K562 (cell line): Measurements from ENCODE around the gene LCP2. TPM values are rescaled to one million over a fixed set of nuclear protein-coding genes. Genes with fewer than 3 reads are reported as not detected.

ENCODE experiments used
- ADNP ChIP-seq: fragments of 200-800 bp; sonication (Bioruptor generic); IDR thresholded peaks from 2 replicates; pipeline ENCODE4 v1.6.1; 2016; ENCODE audit warnings: missing genetic modification characterization, missing compliant biosample characterization
- ARID1B ChIP-seq: fragments of 450-650 bp; IDR thresholded peaks from 2 replicates; pipeline ENCODE4 v1.6.1; 2016; ENCODE audit warnings: antibody characterized with exemption, mild to moderate bottlenecking, inconsistent platforms
- CREB5 ChIP-seq: fragments of 250-450 bp; sonication (Bioruptor Pico); IDR thresholded peaks from 2 replicates; pipeline ENCODE4 v1.5.0; 2020; ENCODE audit warnings: mild to moderate bottlenecking
- KAT8 ChIP-seq: fragments of 450-650 bp; IDR thresholded peaks from 2 replicates; pipeline ENCODE4 v1.6.1; 2016; ENCODE audit warnings: low read depth, mild to moderate bottlenecking
- KDM1A ChIP-seq, 2 experiments: fragments of 450-650 bp; IDR thresholded peaks; 2 replicates each; pipeline ENCODE4 v1.6.1; 2016; ENCODE audit warnings: mild to moderate bottlenecking in 2 of 2
- KLF16 ChIP-seq: IDR thresholded peaks from 2 replicates; pipeline ENCODE4 v1.6.1; 2016; ENCODE audit warnings: antibody characterized with exemption
- NR3C1 ChIP-seq: sonication (generic); formaldehyde crosslinking; IDR thresholded peaks from 2 replicates; pipeline ENCODE4 v1.8.1; 2022; ENCODE audit warnings: missing genetic modification reagents
- RB1 ChIP-seq: fragments of 450-650 bp; IDR thresholded peaks from 2 replicates; pipeline ENCODE4 v1.6.1; 2017; ENCODE audit warnings: low read depth, mild to moderate bottlenecking
- RNF219 ChIP-seq: fragments of 250-450 bp; sonication (Bioruptor Pico); IDR thresholded peaks from 2 replicates; pipeline ENCODE4 v1.5.0; 2022; ENCODE audit warnings: mild to moderate bottlenecking
- SMARCC2 ChIP-seq: fragments of 450-650 bp; IDR thresholded peaks from 2 replicates; pipeline ENCODE4 v1.6.1; 2017; ENCODE audit warnings: antibody characterized with exemption, moderate library complexity, mild to moderate bottlenecking, low read depth
- TEAD1 ChIP-seq, 2 experiments: fragments of 450-650 bp in 1 of 2; sonication (generic) in 1 of 2; formaldehyde crosslinking; IDR thresholded peaks; 2 replicates each; pipeline versions ENCODE4 v1.4.0 to v1.8.0; 2020 to 2022; ENCODE audit warnings: mild to moderate bottlenecking in 2 of 2, missing genetic modification reagents in 1 of 2
- XRCC4 ChIP-seq: IDR thresholded peaks from one replicate; pipeline ENCODE4 v1.6.1; 2011; ENCODE audit not compliant: insufficient read depth, insufficient read length; ENCODE audit errors: extremely low read depth
- ZNF239 ChIP-seq: fragments of 250-450 bp; sonication (Bioruptor Pico); IDR thresholded peaks from 2 replicates; pipeline ENCODE4 v1.4.0; 2020; ENCODE audit warnings: mild to moderate bottlenecking
- ZNF311 ChIP-seq: fragments of 250-450 bp; sonication (Bioruptor Pico); IDR thresholded peaks from 2 replicates; pipeline ENCODE4 v1.4.0; 2020; ENCODE audit warnings: mild to moderate bottlenecking, moderate library complexity
- ZNF41 ChIP-seq: fragments of 250-450 bp; sonication (Bioruptor Pico); conservative IDR thresholded peaks from 2 replicates; pipeline ENCODE4 v1.4.0; 2020; ENCODE audit warnings: mild to moderate bottlenecking
- polyA plus RNA-seq, 8 experiments: library from polyadenylated mRNA; depleted of rRNA in 4 of 8; stranded (reverse) in 5 of 8; unstranded in 3 of 8; fragments of >200 nt; fragmentation: Nextera tagmentation in 2 of 8; fragmentation: Illumina TruSeq in 1 of 8; extraction: Ambion mirVana in 2 of 8; extraction: Trizol in 1 of 8; gene quantifications; 2 replicates each; pipeline versions ENCODE4 v1.2.1 to v1.2.3, GENCODE V29; 2011 to 2014; ENCODE audit warnings: inconsistent platforms in 1 of 8, missing spikeins in 1 of 8
- total RNA-seq, 7 experiments: library from RNA; depleted of rRNA in 6 of 7; stranded (reverse); fragments of >200 nt in 6 of 7; fragmentation: Illumina TruSeq in 2 of 7; extraction: Trizol in 2 of 7; gene quantifications; 2 replicates each; pipeline versions ENCODE4 v1.2.1 to v1.2.3, GENCODE V29; 2011 to 2021; ENCODE audit warnings: low replicate concordance in 1 of 7
- TF ChIP-seq, protein P1 (sequence below): sonication (generic); formaldehyde crosslinking; IDR thresholded peaks from 2 replicates; pipeline ENCODE4 v1.9.0; 2022; ENCODE audit warnings: mild to moderate bottlenecking, missing genetic modification reagents
- TF ChIP-seq, protein P2 (sequence below): fragments of 450-650 bp; formaldehyde crosslinking; IDR thresholded peaks from 2 replicates; pipeline ENCODE4 v1.4.0; 2022; ENCODE audit warnings: missing genetic modification characterization
- TF ChIP-seq, protein P3 (sequence below): fragments of 450-650 bp; IDR thresholded peaks from 2 replicates; pipeline ENCODE4 v1.6.1; 2017; ENCODE audit warnings: antibody characterized with exemption, mild to moderate bottlenecking

LCP2 gene
- total and polyA plus RNA-seq, 9 of the 15 experiments (the other 6 are each of a cell fraction or from before 2014, with no cell fraction given): 4.0 to 31.3 (median 14.6) TPM

DNA sequence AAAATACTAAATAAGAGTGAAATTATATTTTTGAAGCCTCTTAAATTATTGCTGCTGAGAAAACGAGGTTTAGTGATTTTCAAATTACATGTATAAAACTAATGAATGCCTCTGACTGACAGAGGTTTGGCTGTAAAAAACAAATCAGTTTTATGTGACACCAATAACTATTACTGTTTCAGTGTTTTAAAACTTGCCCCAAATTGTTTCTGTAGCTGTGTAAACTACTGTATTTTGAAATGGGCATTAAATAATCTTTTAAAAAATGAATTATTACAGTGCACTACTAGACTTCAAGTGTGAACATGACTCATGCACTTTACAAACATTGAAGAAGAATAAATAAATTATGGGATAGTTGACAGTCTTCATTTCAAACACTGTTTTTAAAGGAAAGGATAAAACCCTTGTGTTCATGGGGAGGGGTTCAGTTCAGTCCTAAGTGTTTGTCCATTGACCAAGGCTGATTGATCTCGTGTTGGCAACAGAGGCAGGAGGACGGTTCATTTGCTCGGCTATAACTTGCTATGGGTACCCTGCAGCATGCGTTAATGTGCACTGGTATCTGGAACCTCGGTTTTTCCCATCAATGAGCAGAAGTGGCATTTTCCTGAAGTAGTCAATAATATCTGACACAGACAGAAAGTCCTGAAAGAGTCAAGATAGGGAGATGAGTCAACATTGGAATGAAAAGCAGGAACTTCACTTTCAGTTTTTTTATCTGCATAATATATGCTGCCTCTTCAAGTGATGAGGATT, 49.2 kb downstream of the LCP2 start (continued):
- TF ChIP-seq CREB5 (CRISPR knock-in tag): no peak
- TF ChIP-seq KAT8: no peak
- TF ChIP-seq, protein P1, sequence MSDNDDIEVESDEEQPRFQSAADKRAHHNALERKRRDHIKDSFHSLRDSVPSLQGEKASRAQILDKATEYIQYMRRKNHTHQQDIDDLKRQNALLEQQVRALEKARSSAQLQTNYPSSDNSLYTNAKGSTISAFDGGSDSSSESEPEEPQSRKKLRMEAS (CRISPR knock-in tag): no peak
- peak; percentile 82; the same call in 1 of the 2 replicates for TF ChIP-seq SMARCC2
- TF ChIP-seq, protein P2, sequence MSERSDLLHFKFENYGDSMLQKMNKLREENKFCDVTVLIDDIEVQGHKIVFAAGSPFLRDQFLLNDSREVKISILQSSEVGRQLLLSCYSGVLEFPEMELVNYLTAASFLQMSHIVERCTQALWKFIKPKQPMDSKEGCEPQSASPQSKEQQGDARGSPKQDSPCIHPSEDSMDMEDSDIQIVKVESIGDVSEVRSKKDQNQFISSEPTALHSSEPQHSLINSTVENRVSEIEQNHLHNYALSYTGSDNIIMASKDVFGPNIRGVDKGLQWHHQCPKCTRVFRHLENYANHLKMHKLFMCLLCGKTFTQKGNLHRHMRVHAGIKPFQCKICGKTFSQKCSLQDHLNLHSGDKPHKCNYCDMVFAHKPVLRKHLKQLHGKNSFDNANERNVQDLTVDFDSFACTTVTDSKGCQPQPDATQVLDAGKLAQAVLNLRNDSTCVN (CRISPR knock-in tag): no peak
- TF ChIP-seq ZNF311 (CRISPR knock-in tag): no peak
- TF ChIP-seq XRCC4: no peak
- TF ChIP-seq KDM1A (IDR thresholded peaks at IDR 0.05): no peak
- no peak for TF ChIP-seq TEAD1 (CRISPR knock-in tag; IDR thresholded peaks at IDR 0.05)
- TF ChIP-seq ARID1B: peak; percentile 96
- TF ChIP-seq RB1: no peak
- no peak for TF ChIP-seq ADNP (tag)
- TF ChIP-seq KLF16: peak; percentile 77; the same call in 1 of the 2 replicates
- no peak for TF ChIP-seq ZNF41 (CRISPR knock-in tag)
- no peak for TF ChIP-seq ZNF239 (CRISPR knock-in tag)
- TF ChIP-seq NR3C1 (CRISPR knock-in tag): no peak
- no peak for TF ChIP-seq RNF219 (CRISPR knock-in tag)
- TF ChIP-seq, protein P3, sequence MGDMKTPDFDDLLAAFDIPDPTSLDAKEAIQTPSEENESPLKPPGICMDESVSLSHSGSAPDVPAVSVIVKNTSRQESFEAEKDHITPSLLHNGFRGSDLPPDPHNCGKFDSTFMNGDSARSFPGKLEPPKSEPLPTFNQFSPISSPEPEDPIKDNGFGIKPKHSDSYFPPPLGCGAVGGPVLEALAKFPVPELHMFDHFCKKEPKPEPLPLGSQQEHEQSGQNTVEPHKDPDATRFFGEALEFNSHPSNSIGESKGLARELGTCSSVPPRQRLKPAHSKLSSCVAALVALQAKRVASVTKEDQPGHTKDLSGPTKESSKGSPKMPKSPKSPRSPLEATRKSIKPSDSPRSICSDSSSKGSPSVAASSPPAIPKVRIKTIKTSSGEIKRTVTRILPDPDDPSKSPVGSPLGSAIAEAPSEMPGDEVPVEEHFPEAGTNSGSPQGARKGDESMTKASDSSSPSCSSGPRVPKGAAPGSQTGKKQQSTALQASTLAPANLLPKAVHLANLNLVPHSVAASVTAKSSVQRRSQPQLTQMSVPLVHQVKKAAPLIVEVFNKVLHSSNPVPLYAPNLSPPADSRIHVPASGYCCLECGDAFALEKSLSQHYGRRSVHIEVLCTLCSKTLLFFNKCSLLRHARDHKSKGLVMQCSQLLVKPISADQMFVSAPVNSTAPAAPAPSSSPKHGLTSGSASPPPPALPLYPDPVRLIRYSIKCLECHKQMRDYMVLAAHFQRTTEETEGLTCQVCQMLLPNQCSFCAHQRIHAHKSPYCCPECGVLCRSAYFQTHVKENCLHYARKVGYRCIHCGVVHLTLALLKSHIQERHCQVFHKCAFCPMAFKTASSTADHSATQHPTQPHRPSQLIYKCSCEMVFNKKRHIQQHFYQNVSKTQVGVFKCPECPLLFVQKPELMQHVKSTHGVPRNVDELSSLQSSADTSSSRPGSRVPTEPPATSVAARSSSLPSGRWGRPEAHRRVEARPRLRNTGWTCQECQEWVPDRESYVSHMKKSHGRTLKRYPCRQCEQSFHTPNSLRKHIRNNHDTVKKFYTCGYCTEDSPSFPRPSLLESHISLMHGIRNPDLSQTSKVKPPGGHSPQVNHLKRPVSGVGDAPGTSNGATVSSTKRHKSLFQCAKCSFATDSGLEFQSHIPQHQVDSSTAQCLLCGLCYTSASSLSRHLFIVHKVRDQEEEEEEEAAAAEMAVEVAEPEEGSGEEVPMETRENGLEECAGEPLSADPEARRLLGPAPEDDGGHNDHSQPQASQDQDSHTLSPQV: 0 out of 2 replicates have a peak, but pooled peaks have one; percentile 41
